Measurements from ENCODE around the gene ABCB1. TPM values are rescaled to one million over a fixed set of nuclear protein-coding genes. Genes with fewer than 3 reads are reported as not detected.

Gene ABCB1
- total and polyA plus RNA-seq, 2 donors (not counting 3 experiments of a cell fraction or from before 2014, with no cell fraction given): 7.1 to 7.5 TPM

DNA sequence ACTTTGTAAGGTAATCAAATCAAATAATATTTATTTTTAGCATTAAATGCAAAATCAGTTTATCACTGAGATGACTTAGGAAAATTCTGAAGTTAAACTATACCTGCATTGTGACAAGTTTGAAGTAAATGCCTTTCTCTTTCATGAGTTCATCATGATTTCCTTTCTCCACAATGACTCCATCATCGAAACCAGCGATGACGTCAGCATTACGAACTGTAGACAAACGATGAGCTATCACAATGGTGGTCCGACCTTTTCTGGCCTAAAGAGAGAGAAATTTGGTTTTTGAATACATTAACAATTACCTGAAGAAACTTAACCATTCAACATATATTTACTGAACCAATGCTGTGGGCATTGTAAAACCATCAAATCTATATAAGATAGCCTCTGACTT, 54.9 kb downstream of the ABCB1 start:
- no TSS peak for BruUV-seq (replicated peaks)
- no peak overlapping the region for H3K27ac ChIP-seq (ENCODE audit: insufficient read depth, low read depth, low read length)
- no peaks in the 10 kb centered on the region for H4K20me1 ChIP-seq (replicated peaks; ENCODE audit: control insufficient read depth, extremely low read depth, insufficient read depth, low read length)
- dilution Hi-C loops (cut with MboI; ENCODE audit: extremely low pct_ligation_motif_present, low sequenced_read_pairs): no loop called here
- intact Hi-C loops (cut with micrococcal nuclease): no loop called here
- no peak overlapping the region for H3K9ac ChIP-seq (replicated peaks; ENCODE audit: extremely low read depth, insufficient read depth, low read length)
- DNase-seq (ENCODE audit: low read depth, low spot score) (no peak), FAIRE-seq (no peak)
- H3K36me3 ChIP-seq (ENCODE audit: control insufficient read depth in 2 of 2, extremely low read depth in 1 of 2, insufficient read depth in 2 of 2, low read length in 2 of 2): no peaks in the 10 kb centered on the region
- H3K9me1 ChIP-seq (replicated peaks; ENCODE audit: control insufficient read depth, extremely low read depth, insufficient read depth, low read length): no peaks in the 10 kb centered on the region
- H2AFZ ChIP-seq (ENCODE audit: low read depth, low read length): no peak overlapping the region
- ChIA-PET POLR2A (no interaction called here), CTCF (no interaction called here)
- no peak overlapping the region for H3K4me3 ChIP-seq (replicated peaks in 1 of 3; ENCODE audit: insufficient read depth in 1 of 3, low read depth in 1 of 3, low read length in 3 of 3)
- no peaks in the 10 kb centered on the region for H3K79me2 ChIP-seq (ENCODE audit: control insufficient read depth, insufficient read depth, low read length)
- no peaks in the 10 kb centered on the region for H3K4me1 ChIP-seq (ENCODE audit: control insufficient read depth, extremely low read depth, insufficient read depth, low read length)
- no peaks in the 10 kb centered on the region for H3K9me3 ChIP-seq (replicated peaks; ENCODE audit: control insufficient read depth, insufficient read depth, low read length)
- H3K27me3 ChIP-seq (ENCODE audit: control insufficient read depth in 2 of 2, insufficient read depth in 2 of 2, low read length in 2 of 2): no peaks in the 10 kb centered on the region
- TF ChIP-seq POLR2AphosphoS5 (IDR thresholded peaks at IDR 0.05; ENCODE audit: insufficient read depth, low read depth, low read length) (no peak), EZH2 (IDR thresholded peaks at IDR 0.05; ENCODE audit: borderline replicate concordance, low read depth, low read length, severe bottlenecking) (no peak), MAX (IDR thresholded peaks at IDR 0.05; ENCODE audit: insufficient read depth, insufficient read length) (no peak), FOS (IDR thresholded peaks at IDR 0.05; ENCODE audit: borderline replicate concordance, insufficient read depth, low read length) (no peak), MYC (IDR thresholded peaks at IDR 0.05; ENCODE audit: low read depth, low read length) (no peak), GATA2 (IDR thresholded peaks at IDR 0.05; ENCODE audit: insufficient read depth, insufficient read length, low read depth, low read length) (no peak), POLR2A (IDR thresholded peaks at IDR 0.05; ENCODE audit: low read depth, low read length) (no peak), JUN (IDR thresholded peaks at IDR 0.05; ENCODE audit: borderline replicate concordance, insufficient read depth, insufficient read length, low read depth) (no peak)
- TF ChIP-seq, protein P1, sequence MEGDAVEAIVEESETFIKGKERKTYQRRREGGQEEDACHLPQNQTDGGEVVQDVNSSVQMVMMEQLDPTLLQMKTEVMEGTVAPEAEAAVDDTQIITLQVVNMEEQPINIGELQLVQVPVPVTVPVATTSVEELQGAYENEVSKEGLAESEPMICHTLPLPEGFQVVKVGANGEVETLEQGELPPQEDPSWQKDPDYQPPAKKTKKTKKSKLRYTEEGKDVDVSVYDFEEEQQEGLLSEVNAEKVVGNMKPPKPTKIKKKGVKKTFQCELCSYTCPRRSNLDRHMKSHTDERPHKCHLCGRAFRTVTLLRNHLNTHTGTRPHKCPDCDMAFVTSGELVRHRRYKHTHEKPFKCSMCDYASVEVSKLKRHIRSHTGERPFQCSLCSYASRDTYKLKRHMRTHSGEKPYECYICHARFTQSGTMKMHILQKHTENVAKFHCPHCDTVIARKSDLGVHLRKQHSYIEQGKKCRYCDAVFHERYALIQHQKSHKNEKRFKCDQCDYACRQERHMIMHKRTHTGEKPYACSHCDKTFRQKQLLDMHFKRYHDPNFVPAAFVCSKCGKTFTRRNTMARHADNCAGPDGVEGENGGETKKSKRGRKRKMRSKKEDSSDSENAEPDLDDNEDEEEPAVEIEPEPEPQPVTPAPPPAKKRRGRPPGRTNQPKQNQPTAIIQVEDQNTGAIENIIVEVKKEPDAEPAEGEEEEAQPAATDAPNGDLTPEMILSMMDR (IDR thresholded peaks at IDR 0.05; ENCODE audit: extremely low read depth in 1 of 2, insufficient read depth in 1 of 2, low read depth in 1 of 2, low read length in 2 of 2): no peak
- no peak overlapping the region for H3K4me2 ChIP-seq (ENCODE audit: insufficient read depth, low read length)
